CD4-positive, alpha-beta T cell treated with Interleukin-12 subunit alpha and Interleukin-12 subunit beta, for 1 hour (primary cell): Measurements from ENCODE around the gene PTPRJ.

Experiments
- DNase-seq: peaks from one replicate; pipeline ENCODE4 v3.0.0-alpha.2; 2020

PTPRJ gene

DNA sequence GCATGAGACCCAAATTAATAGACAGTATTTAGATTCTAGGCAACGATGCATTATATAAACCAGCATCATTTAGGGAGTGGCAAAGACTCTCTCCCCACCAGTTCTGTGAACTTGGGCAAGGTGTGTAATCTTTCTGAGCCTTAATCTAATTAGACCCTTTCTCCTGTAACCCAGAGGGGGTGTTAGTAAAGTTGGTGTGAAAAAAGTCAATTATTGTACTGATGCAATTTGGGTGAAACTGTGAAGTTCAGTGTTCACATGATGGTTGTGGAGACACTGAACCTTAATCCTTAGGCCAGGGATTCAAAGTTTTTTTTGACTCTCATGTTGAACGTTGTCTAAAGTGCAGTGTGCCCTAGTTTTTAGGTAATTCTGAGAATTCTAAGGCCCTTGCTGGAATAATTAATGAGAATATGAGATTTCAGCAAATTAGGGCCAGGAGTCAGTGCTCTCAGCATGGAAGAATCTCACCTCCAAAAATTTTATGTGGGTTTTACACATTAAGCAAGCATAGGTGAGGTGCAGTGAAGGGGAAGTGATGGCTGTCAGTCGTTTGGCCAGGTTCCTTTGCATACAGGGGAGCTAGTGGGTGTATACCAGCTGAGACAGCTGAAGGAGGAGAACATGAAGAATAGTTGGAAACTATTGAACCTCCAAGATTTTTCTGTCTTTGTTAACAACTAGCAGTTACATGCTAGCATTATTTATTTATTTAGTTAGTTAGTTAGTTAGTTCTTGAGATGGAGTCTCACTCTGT is 94.2 kb downstream of the PTPRJ start:
- DNase-seq = no peak

GRCh38 chr11:48075637-48076036 is 95.3 kb downstream of the PTPRJ start:
- DNase-seq = no peak

DNA sequence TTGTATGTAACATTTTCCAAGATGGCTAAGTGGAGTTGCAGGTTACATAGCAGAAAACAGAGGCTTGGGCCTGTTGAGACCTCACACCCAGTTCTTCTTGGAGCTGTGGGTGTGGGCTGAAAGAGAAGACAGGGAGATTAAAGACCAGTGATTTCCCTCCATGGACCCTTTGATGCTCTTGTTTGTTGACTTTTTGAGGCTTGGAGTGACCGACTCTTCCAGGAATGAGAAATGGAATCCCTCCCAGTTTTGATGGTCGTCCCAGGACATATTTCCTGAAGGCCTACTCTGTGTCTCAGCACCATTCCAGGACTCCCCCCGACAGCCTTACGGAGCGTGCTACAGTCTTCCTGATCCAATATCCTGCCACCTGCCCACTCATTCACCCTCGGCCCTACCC is 96.9 kb downstream of the PTPRJ start:
- DNase-seq = no peak

- DNase-seq = no peak
Observed at GRCh38 chr11:48078689-48079088, 98.3 kb downstream of the PTPRJ start.

DNA sequence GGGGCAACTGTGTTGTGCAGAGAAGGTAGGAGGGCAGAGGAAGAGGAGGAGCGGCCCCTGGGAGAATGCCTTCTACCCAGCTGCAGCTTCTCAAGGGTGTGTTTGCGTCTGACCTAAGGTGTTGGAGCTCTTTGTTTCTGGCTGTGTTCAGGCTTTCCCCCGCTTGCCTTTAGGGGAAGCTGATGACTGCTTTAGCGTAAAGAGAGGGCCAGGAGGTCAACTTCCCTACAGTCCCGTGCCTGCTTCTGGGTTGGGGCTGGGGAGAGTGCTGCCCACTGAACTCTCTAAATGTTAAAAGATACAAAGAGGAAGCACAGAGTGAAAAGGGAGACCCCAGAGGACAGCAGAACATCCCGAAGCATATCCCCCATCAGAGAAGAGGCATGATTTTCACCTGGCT is 99.2 kb downstream of the PTPRJ start:
- DNase-seq = no peak

DNA sequence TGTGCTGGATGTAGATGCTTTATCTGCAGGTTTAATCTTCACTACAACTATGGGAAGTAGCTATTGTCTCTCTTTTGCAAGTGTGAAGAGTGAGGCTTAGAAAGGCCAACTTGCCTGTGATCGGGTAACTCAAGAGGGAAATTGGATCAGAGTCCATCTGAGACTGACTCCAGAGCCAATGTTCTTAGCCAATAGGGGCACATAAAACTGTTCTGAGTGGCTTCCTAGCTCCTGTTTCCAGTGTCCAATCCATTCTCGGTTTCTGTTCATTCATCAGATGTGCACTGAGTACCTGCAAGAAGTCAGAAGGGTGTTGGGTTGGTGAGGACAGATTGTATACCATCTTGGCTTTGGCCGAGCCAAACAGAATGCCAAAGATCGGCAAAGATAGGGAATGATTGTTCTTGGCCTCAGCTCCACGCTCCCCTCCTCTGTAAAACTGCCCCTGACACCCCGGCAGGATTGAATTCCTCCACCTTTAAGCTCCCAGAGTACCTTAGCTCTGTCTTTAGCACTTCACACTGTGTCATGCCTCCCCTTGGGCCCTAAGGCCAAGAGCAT is 100.0 kb downstream of the PTPRJ start:
- DNase-seq = no peak

DNA sequence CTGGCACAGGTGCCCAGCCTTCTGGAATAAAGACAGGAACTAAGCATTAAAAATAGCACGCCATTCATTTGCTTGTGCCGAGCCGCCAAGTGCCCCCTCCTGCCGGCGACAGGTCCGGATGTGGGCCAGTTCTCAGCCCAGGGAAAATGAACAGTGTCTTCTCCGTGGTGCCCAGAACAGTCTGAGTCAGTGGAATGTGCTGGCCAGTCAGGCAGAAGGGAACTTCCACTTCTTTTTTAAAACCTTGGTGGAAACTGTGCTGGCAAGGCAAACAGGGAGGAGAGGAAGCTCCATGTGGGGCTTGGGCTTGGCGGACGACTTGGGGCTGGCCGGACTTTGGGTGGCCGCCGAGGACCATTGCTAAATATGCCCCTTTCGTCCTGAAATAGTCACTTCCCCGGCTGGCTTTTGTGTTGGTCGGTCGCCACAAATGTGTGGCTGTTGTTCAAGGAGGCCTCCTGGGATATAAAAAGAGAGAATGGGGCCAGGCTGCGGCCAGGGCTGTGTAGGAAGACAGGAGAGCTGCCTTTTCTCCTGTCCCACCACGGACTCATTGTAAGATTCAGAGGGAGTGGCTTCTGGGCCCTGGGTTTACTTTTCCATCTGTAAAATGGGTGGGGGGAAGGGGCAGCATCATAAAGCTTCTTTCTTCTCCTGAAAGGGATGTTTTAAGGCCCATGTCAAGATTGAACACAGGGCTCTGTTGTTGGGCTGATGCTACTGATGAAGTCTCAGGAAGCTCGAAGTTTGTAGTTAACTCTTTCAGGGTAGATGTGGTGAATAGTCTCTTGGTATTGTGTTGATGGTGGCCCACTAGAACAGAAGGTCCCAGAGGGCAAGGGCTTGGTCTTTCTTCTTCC is 101.0 kb downstream of the PTPRJ start:
- no peak for DNase-seq

GRCh38 chr11:48082771-48083170 is 102.4 kb downstream of the PTPRJ start:
- no peak for DNase-seq

DNA sequence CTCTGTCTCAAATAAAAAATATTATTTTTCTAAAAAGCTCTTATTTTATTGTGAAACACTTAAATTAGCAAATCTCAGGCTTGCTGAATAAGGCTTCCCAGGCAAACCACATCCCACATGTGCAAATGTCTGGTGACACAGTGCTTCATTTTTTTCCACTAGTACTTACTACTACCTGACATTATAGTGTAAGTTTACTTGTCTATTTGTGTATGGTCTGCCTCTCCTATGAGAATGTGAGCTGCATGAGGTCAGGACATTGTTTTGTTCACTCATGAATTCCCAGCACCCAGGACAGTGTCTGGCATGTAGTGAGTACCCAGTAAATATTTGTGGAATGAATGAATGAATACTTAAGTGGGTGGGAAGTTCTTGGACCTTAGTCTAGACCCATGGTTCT is 103.1 kb downstream of the PTPRJ start:
- DNase-seq = no peak

DNA sequence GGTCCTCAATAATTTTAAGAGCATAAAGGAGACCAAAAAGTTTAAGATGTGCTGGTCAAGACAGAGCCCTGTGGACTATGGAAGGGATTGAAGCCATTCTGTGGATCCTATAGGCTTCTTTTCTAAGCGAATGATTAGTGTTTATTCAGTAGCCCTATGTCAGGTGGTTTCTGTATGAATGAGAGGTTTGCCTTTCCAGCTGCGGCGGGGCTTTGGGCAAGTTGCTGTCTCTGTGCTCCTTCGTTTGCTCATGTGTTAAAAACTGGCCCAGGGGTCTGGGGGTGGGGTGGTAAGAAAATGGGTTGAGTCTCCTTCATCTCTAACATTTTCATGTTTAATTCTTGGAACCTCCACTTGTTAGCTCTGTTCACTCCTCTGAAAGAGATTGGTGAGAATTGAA is 105.3 kb downstream of the PTPRJ start:
- no peak for DNase-seq

DNA sequence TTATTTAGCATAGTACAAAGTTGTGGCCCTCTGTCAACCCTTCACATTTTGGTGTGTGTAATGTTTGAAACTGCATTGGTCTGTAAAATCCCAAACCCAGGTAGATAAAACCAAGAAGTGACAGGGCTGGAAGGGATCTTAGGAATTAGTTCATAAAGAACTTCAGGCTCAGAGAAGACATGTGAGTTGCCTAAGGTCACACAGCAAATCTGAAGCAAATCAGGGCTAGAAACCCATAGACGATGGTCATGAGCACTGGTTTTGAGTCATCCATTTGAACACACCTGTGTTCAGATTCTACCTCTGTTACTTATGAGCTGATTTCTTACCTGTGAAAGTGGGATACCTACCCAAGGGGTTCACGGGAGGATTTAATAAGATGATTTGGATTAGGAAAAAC is 107.1 kb downstream of the PTPRJ start:
- no peak for DNase-seq

GRCh38 chr11:48087974-48088681 is 107.8 kb downstream of the PTPRJ start:
- no peak for DNase-seq

- no peak for DNase-seq
Observed at GRCh38 chr11:48088682-48089050, 108.3 kb downstream of the PTPRJ start.

GRCh38 chr11:48090174-48090573 is 109.8 kb downstream of the PTPRJ start:
- no peak for DNase-seq

DNA sequence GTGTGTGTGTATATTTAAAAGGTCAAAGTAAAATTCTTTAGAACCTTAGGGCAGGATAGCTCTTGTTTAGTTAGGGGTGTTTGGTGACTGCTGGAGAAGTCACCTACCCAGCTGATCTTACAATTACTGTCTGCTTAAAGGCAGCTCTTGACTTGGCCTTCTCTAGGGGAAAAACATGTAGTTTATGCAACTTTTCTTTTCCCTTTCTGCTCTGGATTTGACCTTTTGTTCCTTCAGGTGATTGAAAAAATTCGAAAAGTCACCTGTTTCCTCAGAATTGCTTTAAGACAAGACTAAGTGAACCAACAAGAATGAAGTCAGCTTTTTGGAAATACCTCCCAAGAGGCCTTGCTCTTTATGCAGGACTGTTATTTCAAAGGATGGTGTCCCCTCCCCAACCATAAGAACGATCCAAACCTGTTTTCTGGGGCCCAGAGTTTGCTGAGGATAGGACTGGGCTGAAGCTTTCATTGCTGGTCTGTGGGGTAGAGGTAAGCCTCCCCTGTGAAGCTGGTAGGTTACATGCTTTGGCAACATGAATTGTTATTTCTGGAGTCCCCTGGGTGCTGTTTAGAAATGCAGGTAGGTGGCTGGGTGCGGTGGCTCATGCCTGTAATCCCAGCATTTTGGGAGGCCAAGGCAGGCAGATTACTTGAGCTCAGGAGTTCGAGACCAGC is 111.2 kb downstream of the PTPRJ start:
- no peak for DNase-seq

DNA sequence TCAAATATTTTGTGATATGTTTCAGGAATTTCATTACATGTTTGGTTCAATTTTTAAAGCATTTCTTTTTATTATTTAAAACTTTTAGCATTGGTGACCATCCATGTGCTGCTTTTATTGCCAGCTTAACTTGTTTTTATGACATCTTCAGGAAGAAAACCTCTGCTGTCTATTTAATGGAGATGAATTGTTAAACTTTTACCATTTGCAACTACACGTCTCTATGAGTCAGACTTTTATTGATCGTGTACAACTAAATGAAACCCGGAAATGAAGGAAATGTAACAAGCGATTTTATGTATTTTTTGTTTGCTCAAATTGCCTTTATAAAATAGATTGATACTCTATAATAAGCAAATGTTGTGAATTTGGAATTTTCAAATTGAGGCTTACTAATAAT is 113.0 kb downstream of the PTPRJ start:
- DNase-seq = no peak

GRCh38 chr11:48093795-48094642 is 113.7 kb downstream of the PTPRJ start:
- no peak for DNase-seq

DNA sequence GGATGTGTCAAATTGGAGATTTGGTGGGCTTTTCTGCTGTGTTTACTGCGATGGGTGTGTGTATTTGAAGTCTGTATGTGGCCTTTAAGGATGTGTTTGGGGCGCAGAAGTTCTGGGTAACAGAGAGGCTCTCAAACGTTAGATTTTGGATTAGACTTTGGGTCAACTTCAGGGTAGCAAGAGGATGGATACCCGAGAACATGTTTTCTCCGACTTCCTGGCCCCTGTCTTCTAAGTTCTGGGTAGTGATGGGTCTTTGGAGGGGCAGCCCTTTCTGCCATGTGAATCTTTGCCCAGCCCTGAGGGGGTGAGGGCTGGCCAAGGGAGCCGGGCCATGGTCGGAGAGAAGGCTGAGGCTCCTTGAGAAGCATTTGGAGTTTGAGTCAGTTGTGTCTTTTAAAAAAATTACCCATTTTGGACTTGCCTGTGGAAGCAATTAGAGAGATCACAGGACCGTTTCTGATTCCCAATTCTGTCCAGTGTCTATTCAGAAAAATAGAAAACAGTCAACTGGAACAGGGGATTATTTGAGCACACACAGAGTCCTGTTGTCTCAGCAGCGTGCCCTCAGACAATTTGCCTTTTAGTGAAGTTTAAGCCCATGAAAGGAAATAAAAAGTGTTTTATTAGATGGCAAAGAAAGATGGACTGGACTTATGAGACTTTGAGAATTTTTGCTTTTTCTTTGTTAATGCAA is 114.4 kb downstream of the PTPRJ start:
- no peak for DNase-seq

GRCh38 chr11:48095779-48096470 is 115.6 kb downstream of the PTPRJ start:
- no peak for DNase-seq
